HepG2 (cell line): ENCODE data around the gene ZNF428. TPM values are rescaled to one million over a fixed set of nuclear protein-coding genes. Genes with fewer than 3 reads are reported as not detected.

Source experiments
- FOXO1 ChIP-seq: sonication (generic); formaldehyde crosslinking; IDR thresholded peaks from 2 replicates; pipeline ENCODE4 v1.4.0; 2020; ENCODE audit warnings: missing genetic modification reagents
- GATA4 ChIP-seq: sonication (generic); IDR thresholded peaks from 2 replicates; pipeline ENCODE4 v1.6.1; 2016; ENCODE audit warnings: antibody characterized with exemption, low read depth, borderline replicate concordance
- HIC2 ChIP-seq: sonication (generic); formaldehyde crosslinking; IDR thresholded peaks from 2 replicates; pipeline ENCODE4 v1.9.0; 2022; ENCODE audit warnings: low read depth, missing genetic modification reagents
- HMGA1 ChIP-seq: sonication (generic); formaldehyde crosslinking; conservative IDR thresholded peaks from 2 replicates; pipeline ENCODE4 v1.4.0; 2020; ENCODE audit warnings: missing genetic modification reagents
- IKZF4 ChIP-seq: sonication (generic); formaldehyde crosslinking; IDR thresholded peaks from 2 replicates; pipeline ENCODE4 v1.5.1; 2020; ENCODE audit warnings: borderline replicate concordance, mild to moderate bottlenecking, low read depth, missing genetic modification reagents; ENCODE audit errors: not compliant biosample characterization
- JUNB ChIP-seq: sonication (generic); formaldehyde crosslinking; IDR thresholded peaks from 2 replicates; pipeline ENCODE4 v1.8.0; 2022; ENCODE audit warnings: missing genetic modification reagents, mild to moderate bottlenecking, borderline replicate concordance
- KLF16 ChIP-seq, 2 experiments: sonication (generic) in 1 of 2; formaldehyde crosslinking in 1 of 2; IDR thresholded peaks; 2 replicates each; pipeline versions ENCODE4 v1.6.1 to v1.8.0; 2016 to 2023; ENCODE audit warnings: missing genetic modification reagents in 2 of 2, missing compliant biosample characterization in 1 of 2
- MAF1 ChIP-seq: sonication (generic); formaldehyde crosslinking; IDR thresholded peaks from 2 replicates; pipeline ENCODE4 v1.5.0; 2020; ENCODE audit warnings: missing genetic modification reagents, borderline replicate concordance
- MLLT10 ChIP-seq: sonication (generic); formaldehyde crosslinking; IDR thresholded peaks from 2 replicates; pipeline ENCODE4 v1.4.0; 2020; ENCODE audit warnings: missing genetic modification reagents
- NBN ChIP-seq: fragments of 450-650 bp; conservative IDR thresholded peaks from 2 replicates; pipeline ENCODE4 v1.6.1; 2017
- NKX3-1 ChIP-seq: sonication (generic); formaldehyde crosslinking; IDR thresholded peaks from 2 replicates; pipeline ENCODE4 v1.5.0; 2020; ENCODE audit warnings: missing genetic modification reagents
- POLR2A ChIP-seq, 2 experiments: IDR thresholded peaks; 2 replicates each; pipeline ENCODE4 v1.6.1; 2011; ENCODE audit warnings: low read depth in 2 of 2, low read length in 2 of 2, mild to moderate bottlenecking in 1 of 2, moderate library complexity in 1 of 2; ENCODE audit not compliant: insufficient read depth in 1 of 2
- SOX6 ChIP-seq, 2 experiments: fragments of 450-650 bp in 1 of 2; sonication (generic) in 1 of 2; formaldehyde crosslinking in 1 of 2; IDR thresholded peaks; 2 replicates each; pipeline versions ENCODE4 v1.4.0 to v1.6.1; 2017 to 2020; ENCODE audit warnings: antibody characterized with exemption in 1 of 2, mild to moderate bottlenecking in 1 of 2, missing genetic modification reagents in 1 of 2
- TP53 ChIP-seq: sonication (generic); formaldehyde crosslinking; conservative IDR thresholded peaks from 2 replicates; pipeline ENCODE4 v1.4.0; 2020; ENCODE audit warnings: missing genetic modification reagents
- ZC3H4 ChIP-seq: sonication (generic); formaldehyde crosslinking; IDR thresholded peaks from 2 replicates; pipeline ENCODE4 v1.4.0; 2020; ENCODE audit warnings: missing genetic modification reagents, borderline replicate concordance
- ZNF354B ChIP-seq: sonication (generic); formaldehyde crosslinking; IDR thresholded peaks from 2 replicates; pipeline ENCODE4 v1.8.0; 2022; ENCODE audit warnings: mild to moderate bottlenecking, missing genetic modification reagents
- ZNF431 ChIP-seq: sonication (generic); formaldehyde crosslinking; IDR thresholded peaks from 2 replicates; pipeline ENCODE4 v1.9.0; 2022; ENCODE audit warnings: missing genetic modification reagents, low read depth, mild to moderate bottlenecking, borderline replicate concordance
- ZNF468 ChIP-seq: sonication (generic); formaldehyde crosslinking; IDR thresholded peaks from 2 replicates; pipeline ENCODE4 v1.8.0; 2022; ENCODE audit warnings: mild to moderate bottlenecking, moderate library complexity, missing genetic modification reagents
- ZNF619 ChIP-seq: sonication (generic); formaldehyde crosslinking; IDR thresholded peaks from 2 replicates; pipeline ENCODE4 v1.4.0; 2020; ENCODE audit warnings: mild to moderate bottlenecking, missing genetic modification reagents
- ZNF790 ChIP-seq: sonication (generic); formaldehyde crosslinking; IDR thresholded peaks from 2 replicates; pipeline ENCODE4 v1.8.0; 2022; ENCODE audit warnings: missing genetic modification reagents, mild to moderate bottlenecking, borderline replicate concordance
- polyA plus RNA-seq, 8 experiments: library from polyadenylated mRNA; depleted of rRNA in 3 of 8; stranded (reverse) in 7 of 8; unstranded in 1 of 8; fragments of >200 nt; fragmentation: Illumina TruSeq in 4 of 8; extraction: Trizol in 4 of 8; gene quantifications; 2 replicates each; pipeline versions ENCODE4 v1.2.1 to v1.2.3, GENCODE V29; 2011 to 2016; ENCODE audit warnings: low read depth in 4 of 8, missing spikeins in 1 of 8, mixed read lengths in 1 of 8; ENCODE audit not compliant: insufficient read depth in 1 of 8
- total RNA-seq, 5 experiments: library from RNA; depleted of rRNA; stranded (reverse); fragments of >200 nt; fragmentation: Illumina TruSeq; extraction: Trizol; gene quantifications; 2 replicates each; pipeline ENCODE4 v1.2.3, GENCODE V29; 2016; ENCODE audit warnings: low read depth in 1 of 5
- TF ChIP-seq, protein P1 (sequence below): sonication (generic); formaldehyde crosslinking; IDR thresholded peaks from 2 replicates; pipeline ENCODE4 v1.4.0; 2020; ENCODE audit warnings: mild to moderate bottlenecking, low read depth, missing genetic modification reagents
- TF ChIP-seq, protein P2 (sequence below): sonication (generic); formaldehyde crosslinking; IDR thresholded peaks from 2 replicates; pipeline ENCODE4 v1.5.1; 2020; ENCODE audit warnings: missing genetic modification reagents, mild to moderate bottlenecking, borderline replicate concordance
- TF ChIP-seq, protein P3 (sequence below): sonication (generic); formaldehyde crosslinking; IDR thresholded peaks from 2 replicates; pipeline ENCODE4; 2020; ENCODE audit warnings: missing genetic modification reagents, mild to moderate bottlenecking, borderline replicate concordance

The ZNF428 gene
- total and polyA plus RNA-seq, 2 of the 13 experiments (the other 11 are each of a cell fraction or from before 2014, with no cell fraction given): 10.4 to 26.9 TPM

GRCh38 chr19:43639519-43640423 lies 20.3 kb upstream of the ZNF428 start, which contains the start of gene CADM4 (continued):
- TF ChIP-seq HIC2 (CRISPR knock-in tag) (no peak), HMGA1 (CRISPR knock-in tag) (no peak), ZNF790 (CRISPR knock-in tag) (no peak), ZNF468 (CRISPR knock-in tag) (no peak), MAF1 (CRISPR knock-in tag) (no peak), POLR2A (IDR thresholded peaks at IDR 0.05; ENCODE audit: insufficient read depth in 1 of 2, low read depth in 2 of 2, low read length in 2 of 2) (peak in 1 of 2 experiments; percentile 66; a peak in 2 of 4 replicates), TP53 (CRISPR knock-in tag) (no peak), NBN (no peak), FOXO1 (CRISPR knock-in tag) (0 out of 2 replicates have a peak, but pooled peaks have one; percentile 29), JUNB (peak; percentile 45; the same call in 1 of the 2 replicates), GATA4 (no peak), ZNF431 (CRISPR knock-in tag) (0 out of 2 replicates have a peak, but pooled peaks have one; percentile 34), NKX3-1 (CRISPR knock-in tag) (no peak), KLF16 (CRISPR knock-in tag; IDR thresholded peaks at IDR 0.05) (no peak), ZNF354B (CRISPR knock-in tag) (no peak), ZC3H4 (CRISPR knock-in tag) (no peak), SOX6 (IDR thresholded peaks at IDR 0.05) (no peak), SOX6 (CRISPR knock-in tag; IDR thresholded peaks at IDR 0.05) (0 out of 2 replicates have a peak, but pooled peaks have one; percentile 16), IKZF4 (peak; percentile 49), MLLT10 (CRISPR knock-in tag) (no peak), ZNF619 (CRISPR knock-in tag) (0 out of 2 replicates have a peak, but pooled peaks have one; percentile 27)
- TF ChIP-seq, protein P1, sequence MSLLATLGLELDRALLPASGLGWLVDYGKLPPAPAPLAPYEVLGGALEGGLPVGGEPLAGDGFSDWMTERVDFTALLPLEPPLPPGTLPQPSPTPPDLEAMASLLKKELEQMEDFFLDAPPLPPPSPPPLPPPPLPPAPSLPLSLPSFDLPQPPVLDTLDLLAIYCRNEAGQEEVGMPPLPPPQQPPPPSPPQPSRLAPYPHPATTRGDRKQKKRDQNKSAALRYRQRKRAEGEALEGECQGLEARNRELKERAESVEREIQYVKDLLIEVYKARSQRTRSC (CRISPR knock-in tag): no peak
- TF ChIP-seq, protein P2, sequence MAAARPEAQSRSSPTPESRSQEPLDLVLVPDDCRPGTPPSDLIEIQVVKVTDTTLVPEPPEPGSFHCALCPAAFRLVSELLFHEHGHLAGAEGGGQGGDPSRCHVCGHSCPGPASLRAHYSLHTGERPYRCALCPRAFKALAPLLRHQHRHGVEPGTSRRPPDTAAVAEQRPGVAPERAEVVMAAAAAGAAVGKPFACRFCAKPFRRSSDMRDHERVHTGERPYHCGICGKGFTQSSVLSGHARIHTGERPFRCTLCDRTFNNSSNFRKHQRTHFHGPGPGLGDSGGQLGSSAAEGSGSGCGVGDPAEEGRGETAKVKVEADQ (CRISPR knock-in tag): 0 out of 2 replicates have a peak, but pooled peaks have one; percentile 36
- TF ChIP-seq, protein P3, sequence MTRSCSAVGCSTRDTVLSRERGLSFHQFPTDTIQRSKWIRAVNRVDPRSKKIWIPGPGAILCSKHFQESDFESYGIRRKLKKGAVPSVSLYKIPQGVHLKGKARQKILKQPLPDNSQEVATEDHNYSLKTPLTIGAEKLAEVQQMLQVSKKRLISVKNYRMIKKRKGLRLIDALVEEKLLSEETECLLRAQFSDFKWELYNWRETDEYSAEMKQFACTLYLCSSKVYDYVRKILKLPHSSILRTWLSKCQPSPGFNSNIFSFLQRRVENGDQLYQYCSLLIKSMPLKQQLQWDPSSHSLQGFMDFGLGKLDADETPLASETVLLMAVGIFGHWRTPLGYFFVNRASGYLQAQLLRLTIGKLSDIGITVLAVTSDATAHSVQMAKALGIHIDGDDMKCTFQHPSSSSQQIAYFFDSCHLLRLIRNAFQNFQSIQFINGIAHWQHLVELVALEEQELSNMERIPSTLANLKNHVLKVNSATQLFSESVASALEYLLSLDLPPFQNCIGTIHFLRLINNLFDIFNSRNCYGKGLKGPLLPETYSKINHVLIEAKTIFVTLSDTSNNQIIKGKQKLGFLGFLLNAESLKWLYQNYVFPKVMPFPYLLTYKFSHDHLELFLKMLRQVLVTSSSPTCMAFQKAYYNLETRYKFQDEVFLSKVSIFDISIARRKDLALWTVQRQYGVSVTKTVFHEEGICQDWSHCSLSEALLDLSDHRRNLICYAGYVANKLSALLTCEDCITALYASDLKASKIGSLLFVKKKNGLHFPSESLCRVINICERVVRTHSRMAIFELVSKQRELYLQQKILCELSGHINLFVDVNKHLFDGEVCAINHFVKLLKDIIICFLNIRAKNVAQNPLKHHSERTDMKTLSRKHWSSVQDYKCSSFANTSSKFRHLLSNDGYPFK (CRISPR knock-in tag): no peak; the same call in 1 of the 2 replicates
